Measurements from ENCODE around the gene PLN.

Gene PLN

DNA sequence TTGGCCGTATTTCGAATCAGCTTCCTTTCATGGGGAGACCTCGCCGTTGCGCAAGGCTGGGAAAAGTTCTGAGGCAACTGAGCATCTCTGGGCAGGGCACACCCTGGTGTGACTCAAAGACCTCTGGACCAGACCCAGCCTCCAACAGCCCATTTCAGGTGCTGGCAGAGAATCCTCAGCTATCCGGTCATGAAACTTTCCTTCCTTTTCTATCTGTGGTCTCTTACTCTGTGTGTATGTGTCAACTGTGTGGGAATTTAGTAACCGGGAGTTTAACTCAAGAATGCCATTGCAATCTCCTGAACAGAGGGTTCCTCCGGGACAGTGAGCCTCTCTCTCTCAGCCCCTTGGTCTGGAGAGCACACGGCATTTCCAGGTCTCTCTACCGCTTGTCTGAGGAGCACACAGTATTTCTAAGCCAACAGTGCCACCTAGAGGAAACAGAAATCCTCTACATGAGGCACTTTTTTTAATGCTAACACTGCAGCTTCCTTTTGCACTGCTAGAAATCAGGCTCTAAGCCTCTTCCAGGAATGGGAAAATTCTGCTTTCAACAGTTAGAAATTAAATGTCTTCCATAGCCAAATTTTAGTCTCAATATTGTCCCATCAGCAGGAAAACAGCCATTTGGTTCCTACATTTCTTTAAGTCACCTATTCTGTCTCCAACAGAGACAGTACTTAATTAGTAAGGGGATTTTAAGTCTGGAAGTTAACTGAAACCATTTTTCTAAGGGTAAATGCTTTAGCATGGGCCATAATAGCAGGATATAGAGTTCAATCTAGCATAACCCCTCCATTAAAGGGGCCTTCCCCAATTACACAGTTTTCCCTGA, 32.7 kb downstream of the PLN start:
- no peak for DNase-seq

DNA sequence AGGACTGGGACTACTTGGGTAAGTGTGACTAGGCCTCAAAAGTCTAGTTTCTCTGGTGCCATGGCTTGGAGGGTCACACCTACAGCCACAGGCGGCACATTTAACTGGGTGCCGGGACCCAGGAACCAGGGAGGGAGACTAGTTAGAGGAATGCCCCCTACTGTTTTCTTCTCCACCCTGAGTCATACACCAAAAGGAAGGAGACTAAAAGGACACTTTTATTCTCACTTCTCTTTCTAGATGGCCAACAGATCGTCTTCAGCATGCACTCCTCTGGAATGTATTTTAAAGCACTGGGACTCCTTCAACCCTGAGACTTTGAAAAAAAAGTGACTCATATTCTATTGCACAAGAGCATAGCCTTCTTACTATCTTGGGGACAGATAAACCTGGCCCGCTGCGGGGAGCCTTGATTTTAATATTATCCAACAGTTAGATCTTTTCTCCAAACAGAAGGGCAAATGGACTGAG, 33.4 kb downstream of the PLN start:
- no peak for DNase-seq

DNA sequence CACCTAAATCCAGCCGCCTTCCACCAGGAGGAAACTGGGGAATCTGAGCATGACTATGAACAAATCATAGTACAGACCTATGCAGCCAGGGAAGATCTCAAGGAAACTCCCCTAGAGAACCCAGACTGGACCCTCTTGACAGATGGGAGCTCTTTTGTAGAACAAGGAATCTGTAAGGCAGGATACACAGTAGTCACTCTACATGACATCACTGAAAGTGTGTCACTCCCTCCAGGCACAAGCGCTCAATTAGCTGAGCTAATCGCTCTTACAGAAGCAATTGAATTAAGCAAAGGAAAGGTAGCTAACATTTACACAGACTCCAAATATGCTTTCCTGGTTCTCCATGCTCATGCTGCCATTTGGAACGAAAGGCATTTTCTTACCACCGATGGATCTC, 36.8 kb downstream of the PLN start:
- DNase-seq = no peak

DNA sequence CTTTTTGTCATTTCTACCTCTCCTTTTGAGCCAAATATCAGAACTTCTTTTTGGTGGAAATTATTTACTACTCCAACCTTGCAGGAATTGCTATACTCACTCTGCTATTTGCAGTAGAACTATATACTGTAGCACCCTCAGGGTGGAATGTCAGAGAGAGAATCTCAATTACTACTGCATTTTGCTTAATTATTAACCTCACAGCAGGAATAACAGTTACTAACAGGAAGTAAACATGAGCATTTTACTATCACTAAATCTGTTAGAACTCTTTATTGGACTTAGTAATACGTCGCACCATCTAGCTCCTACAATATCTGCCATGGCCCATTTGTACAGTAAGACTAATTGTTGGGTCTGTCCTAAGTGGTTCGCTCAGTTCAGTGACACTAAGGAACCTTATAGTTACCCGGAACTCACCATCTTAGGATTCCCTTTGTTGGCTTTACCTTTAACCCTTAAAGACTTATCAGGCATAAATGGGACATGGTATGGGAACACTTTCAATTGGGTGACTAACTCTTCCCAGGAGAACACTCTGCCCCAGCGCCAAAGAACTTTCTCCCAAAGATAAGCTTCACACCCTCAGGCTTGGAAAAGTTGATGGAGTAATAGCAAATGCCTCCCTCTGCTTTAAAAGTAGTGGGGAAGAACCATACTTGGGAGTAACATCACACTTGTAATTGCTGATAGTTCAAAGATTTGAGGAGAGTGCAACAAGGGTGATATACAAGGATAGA, 38.8 kb downstream of the PLN start:
- no peak for DNase-seq

DNA sequence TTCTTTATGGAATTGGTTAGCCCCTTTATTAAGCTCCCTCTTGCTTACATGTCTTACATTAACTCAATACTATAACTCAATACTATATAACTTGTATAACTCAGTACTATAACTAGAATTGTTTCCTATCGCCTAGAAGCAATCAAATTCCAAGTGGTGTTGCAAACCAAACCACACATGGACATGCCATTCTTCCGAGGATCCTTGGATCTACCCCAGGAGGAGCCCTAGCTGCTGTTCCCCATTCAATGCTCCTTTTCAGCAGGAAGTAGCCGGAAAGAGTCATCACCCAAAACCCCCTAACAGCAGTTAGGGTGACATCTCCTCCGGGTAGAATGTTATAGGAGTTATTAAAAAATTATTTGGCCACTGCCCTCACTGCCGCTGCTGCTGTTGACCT, 40.5 kb downstream of the PLN start:
- no peak for DNase-seq

DNA sequence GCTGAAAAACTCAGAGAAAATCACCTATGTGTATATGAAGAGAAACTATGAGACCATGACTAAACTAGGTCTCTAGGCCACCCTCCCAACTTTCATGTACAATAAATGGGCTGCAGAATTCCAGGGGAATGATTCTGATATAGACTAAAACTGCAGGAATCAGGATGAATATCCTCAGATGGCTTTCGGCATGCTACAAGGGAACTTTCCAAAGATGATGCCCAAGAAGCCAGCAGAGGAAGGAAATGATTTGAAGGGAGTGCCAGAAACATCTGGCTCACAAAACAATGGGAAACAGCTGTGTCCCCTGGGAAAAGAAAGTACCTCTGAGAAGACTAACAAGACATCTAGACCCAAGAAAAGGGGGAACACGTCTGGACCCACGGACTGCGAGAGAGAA, 41.1 kb downstream of the PLN start:
- DNase-seq = no peak

DNA sequence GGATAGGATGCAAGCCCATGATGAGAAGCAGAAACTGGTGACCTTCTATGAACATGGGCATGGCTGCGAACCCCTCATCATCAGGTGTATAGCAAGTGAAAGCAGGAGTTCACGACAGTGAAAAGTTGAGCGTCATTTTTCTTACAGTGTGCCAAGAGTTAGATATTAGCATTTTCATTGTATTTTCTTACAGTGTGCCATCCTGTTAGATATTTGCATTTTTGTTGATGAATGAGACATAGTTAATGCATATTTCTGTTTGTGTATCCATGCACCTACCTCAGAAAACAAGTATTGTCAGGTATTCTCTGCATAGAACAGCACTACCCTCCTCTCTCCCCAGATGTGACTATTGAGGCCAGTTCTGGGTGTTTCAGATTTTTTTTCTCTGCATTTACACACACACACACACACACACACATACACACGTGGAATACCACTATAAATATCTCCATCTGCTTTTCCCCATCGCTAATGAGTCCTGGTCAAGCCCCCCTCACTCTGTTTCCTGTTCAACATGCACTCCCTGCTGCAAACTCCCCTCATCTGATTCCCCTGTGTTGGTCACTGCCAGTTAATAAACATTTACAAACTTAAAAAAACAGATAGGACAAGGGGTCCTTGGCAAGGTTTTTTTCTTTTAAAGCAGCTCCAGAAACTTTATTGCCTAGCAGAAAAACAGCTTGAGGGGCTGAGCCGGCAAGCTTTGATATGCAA, 41.7 kb downstream of the PLN start:
- no peak for DNase-seq

DNA sequence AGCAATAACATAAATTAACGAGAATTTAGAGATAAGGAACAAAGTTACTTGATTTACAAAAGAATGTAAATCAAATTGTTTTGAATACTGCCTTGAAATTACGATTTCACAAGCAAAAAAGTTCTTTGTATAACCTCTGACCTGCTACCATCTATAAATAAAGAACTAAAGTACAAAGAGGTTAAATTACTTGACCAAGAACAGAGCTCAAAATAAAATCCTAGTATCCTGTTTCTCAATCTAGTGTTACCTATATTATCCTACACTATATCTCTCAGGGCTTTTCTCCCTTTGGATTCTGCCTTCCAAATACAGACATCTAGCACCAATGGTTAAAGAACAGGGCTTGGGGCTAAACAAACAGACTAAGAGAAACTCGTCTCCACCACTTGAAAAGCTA, 43.8 kb downstream of the PLN start:
- no peak for DNase-seq

DNA sequence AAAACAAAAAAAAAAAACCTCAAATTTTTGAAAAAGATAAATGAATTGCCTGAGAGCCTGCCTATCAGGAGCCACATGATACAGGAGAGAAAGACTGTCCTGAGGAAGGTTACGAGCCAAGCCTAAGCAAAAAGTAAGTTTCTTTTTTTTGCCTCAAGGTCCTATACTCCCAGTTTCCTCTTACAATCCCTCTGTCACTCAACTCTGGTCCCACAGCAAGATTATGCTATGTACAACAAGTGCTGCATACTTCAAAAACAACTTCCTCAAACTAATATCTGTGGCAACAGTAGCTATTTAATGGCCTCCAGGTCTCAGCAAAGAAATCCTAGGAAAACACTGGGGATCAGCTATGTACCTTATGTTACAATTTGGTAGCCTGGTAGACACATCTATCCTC, 46.8 kb downstream of the PLN start:
- no peak for DNase-seq

DNA sequence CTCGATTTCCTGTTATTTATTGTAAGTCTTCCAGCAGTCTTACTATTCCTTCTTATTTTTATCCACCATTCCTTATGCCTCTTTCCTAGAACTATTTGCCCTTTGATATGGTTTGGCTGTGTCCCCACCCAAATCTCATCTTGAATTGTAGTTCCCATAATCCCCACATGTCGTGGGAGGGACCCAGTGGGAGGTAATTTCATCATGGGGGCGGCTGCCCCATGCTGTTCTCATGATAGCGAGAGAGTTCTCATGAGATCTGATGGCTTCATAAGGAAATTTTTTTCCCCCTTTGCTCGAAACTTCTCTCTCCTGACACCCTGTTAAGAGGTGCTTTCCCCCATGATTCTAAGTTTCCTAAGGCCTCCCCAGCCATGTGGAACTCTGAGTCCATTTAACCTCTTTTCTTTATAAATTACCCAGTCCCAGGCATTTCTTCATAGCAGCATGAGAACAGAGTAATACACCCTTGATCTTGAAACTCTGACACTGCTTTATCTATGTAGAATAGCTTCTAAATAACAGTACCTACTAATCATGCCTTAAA, 48.8 kb downstream of the PLN start:
- no peak for DNase-seq

DNA sequence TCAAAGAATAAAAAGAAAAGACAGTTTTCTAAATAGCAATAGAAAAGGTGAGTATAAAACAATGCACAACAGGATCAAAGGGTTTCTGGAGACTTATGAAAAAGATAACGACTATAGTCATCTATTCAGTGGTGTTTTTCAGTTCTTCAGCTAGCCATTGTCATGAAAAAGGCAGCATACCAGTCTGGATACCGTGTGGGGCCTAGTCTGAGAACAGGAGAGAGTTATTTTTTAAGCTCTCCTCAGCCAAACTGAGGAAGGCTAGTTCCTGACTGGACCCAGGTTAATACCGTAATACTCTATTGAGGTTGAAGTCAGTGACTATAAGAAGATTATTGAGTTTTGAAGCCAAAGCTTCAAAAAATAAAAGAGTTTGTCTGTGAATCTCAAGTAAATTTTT, 49.5 kb downstream of the PLN start:
- no peak for DNase-seq

DNA sequence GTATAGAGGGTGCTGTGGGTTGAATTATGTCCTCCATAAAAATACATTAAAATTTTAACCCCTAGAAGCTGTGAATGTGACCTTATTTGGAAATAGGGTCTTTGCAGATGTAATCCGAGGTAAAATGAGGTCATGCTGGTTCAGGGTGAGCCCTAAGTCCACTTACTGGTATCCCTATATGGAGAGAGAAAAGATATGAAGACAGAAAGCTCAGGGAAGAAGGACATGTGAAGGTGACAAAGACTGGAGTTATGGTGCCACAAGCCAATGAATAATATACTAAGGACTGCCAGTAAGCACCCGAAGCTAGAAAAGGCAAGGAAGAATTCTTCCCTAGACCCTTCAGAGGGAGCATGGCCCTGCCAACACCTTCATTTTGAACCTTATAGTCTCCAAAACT, 50.2 kb downstream of the PLN start:
- no peak for DNase-seq

DNA sequence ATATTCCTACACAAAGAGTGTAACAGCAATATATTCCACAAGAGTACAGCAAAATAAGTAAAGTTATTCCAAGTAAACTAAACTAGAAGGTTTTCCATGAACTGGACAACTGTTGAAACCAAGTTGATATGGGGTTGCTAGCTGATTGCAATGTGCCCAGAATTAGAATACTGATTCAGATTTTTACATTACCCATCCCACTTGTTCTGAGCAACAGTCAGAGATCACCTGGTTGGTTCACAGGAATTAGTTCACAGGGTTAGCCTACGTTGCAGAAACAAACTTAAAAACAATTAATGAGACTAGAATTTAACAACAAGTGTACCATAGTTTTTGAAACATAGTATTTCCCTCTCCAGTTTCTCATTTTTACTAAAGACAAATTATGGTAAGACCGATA, 54.2 kb downstream of the PLN start:
- no peak for DNase-seq

DNA sequence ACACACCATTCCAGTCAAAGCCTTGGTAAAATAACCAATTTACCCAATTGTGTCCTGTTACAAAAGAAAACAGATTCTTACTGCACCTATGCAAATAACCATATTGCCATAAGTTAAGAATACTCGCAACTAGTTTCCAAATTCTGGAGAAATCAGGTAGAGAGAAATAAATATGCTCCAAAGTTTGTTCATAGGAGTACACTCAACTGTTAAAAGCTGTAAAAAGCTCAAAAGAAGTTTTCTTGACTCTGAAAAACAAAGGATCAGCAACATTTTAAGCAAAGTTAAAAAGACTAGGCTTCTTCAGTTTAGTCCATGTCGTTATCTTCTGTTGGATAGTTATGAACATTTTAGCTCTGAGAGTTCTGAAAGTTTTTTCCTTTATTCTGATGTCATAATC, 55.3 kb downstream of the PLN start:
- no peak for DNase-seq

DNA sequence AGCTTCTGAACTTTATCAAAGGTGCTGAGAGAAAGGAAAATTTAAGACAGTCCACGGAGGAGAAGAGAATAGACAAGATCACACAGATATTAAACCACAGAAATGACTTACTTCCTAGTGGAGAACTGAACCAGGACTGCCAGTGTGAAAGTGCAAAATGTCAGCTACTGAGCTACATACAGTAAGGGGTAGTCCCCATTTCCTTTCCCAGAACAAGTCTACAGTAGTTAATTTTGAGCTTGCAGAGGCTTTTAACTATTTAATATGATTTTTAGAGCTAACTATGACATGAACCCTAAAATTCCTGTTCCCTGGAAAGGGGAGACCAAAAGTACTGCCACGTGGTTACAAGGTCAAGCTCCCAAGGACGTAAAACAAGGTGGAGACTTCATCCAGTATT, 58.2 kb downstream of the PLN start:
- DNase-seq = no peak

DNA sequence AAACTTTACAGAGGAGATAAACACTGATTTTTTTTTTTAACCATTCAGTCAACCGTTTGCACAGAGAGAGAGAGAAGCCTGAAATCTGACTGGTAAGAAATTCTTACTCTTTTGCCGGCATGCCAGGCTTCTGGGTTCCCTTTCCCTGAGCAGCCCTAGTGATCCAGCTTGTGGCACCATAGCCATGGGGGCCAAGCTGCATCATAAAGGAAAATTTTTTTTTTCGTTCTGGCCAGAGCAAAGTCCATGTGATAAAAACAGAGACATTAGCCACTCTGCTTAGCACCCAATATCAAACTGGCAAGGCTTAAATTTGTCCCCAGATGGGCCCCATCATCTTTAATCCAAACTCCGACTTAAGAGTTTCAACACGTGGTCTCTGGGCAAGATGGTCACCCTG, 58.8 kb downstream of the PLN start:
- DNase-seq = no peak

All from stimulated activated CD4-positive, alpha-beta T cell treated with anti-CD3 and anti-CD28 coated beads, Interleukin-4, amount 100 ng/mL, for 1 hour (primary cell).